HG02763 (cell line): ENCODE data around the gene VSIG4.

Experiments
- ATAC-seq: cut with Tn5 transposase; IDR thresholded peaks from one replicate; pipeline ENCODE4 v1.9.1; 2021; ENCODE audit warnings: mild to moderate bottlenecking, moderate library complexity; ENCODE audit not compliant: unreplicated experiment

Gene VSIG4

GRCh38 chrX:66009231-66009845 is 30.5 kb downstream of the VSIG4 start:
- ATAC-seq, result no peak

DNA sequence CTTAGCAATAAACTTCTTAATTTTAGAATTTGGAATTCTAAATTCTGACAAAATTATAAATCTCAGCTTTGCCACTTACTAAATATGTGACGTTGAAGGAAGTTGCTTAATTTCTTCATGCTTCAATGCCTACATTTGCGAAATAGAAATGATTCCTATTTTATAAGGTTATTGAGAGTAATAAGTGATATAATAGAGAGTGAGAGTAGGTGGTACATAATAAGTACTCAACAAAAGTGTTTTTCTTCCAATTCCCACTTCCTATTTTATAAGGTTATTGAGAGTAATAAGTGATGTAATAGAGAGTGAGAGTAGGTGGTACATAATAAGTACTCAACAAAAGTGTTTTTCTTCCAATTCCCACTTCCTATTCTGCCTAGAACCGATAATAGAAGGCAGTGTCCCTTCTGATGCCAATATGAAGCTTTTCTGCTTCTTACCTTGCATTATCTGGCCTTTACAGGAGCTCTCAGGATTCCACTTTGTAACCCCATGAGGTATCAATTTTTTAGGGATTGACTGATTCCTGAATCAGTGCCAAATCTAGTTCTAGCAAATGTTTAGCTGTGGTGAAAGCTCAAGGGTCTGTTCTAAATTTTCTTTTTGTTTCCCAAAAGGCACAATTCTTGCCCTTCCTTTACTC is 31.4 kb downstream of the VSIG4 start:
- ATAC-seq, result no peak

DNA sequence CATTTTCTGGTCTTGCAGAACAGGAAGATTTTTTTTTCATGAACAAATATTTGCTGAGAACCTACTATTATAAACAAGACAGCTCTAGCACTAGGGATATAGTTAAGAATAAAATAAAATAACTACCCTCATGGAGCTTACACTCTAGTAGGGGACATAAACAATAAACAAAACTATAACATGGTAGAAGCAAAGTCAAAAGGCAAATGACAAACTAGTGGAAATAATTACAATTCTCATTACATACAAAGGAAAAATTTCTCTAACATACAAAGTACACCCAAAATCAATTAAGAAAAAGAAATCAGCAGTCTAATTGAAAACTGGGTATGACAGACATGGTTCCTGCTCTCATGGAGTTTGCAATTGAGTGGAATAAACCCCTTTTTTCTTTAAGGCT is 32.0 kb downstream of the VSIG4 start:
- ATAC-seq, result no peak

DNA sequence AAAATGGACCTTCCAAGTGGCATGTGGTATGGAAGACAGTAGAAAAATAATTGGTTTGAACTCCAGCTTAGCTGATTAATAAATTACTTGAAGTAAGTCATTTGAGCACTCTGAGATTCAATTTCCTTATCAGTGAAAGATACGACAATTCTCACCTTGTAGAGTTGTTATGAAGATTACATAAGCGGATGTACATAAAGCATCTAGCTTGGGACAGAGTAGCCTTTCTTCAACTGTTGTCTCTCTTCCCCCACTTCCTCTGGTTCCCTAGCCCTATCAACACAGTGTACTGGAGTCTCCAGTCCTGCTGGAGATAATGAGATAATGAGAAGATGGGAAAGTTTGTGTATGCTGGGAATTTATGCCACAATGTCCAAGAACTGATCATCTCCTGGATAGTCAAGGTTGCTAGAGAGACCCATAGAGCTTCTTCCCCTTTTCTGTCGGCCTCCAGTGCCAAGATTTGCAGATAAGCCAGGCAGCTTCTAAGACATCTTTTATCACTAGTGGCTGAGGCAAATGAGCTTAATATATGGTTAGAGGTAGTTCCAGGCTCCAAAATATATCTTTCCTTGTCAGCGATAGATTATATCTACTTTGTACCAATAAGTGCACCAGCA is 33.9 kb downstream of the VSIG4 start:
- ATAC-seq, result no peak

- ATAC-seq, result no peak
Observed at GRCh38 chrX:66004928-66005829, 34.7 kb downstream of the VSIG4 start.

GRCh38 chrX:66002824-66003680 is 36.8 kb downstream of the VSIG4 start:
- no peak for ATAC-seq

DNA sequence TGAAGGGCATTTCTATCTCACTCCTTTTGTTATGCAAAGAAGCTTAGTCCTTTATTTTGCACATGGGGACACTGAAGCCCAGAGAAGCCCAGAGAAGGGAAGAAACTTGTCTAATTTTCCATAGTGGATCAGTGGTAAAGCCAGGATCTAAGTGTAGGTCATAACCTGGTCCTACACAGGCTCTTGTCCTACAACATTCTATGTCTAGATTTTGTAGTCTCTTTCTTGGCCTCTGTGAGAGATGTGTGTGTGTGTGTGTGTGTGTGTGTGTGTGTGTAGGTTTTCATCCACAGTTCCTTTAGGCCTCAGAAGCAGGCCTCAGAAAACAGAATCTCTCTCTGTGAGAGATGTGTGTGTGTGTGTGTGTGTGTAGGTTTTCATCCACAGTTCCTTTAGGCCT is 38.3 kb downstream of the VSIG4 start:
- ATAC-seq, result no peak

DNA sequence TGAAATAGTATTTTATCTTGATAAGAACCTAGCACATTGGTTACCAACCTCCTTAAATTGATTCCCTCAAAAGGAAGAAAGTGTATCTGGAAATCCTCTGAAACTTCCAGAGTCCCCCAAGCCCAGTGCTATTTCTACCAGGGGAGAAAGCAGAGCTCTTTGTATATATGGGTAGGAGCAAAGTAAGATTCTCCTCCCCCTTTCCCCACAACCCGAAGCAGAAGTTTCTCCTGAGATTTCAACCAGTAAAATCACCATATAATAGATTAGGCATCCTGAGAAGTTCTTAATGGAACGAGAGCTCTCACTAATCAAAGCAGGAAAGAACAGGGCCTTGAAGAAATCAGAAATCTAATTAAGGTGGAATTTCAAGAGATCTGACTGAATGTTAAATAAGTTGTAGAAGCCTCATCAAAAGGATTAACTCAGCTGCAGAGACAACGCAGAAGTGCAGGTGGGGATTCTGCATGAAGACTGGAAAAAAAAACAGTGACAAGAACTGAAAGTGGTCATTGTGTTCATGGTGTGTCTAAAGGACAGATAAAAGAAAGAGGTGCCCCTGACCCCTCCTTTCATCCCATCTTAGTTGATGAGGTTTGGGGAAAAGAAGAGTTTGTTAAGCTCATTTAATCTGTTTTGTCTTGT is 39.1 kb downstream of the VSIG4 start:
- no peak for ATAC-seq

- no peak for ATAC-seq
Observed at GRCh38 chrX:66000178-66000577, 39.7 kb downstream of the VSIG4 start.

GRCh38 chrX:65999563-66000148 is 40.2 kb downstream of the VSIG4 start:
- no peak for ATAC-seq

- ATAC-seq, result no peak
Observed at GRCh38 chrX:65999029-65999562, 40.8 kb downstream of the VSIG4 start.

DNA sequence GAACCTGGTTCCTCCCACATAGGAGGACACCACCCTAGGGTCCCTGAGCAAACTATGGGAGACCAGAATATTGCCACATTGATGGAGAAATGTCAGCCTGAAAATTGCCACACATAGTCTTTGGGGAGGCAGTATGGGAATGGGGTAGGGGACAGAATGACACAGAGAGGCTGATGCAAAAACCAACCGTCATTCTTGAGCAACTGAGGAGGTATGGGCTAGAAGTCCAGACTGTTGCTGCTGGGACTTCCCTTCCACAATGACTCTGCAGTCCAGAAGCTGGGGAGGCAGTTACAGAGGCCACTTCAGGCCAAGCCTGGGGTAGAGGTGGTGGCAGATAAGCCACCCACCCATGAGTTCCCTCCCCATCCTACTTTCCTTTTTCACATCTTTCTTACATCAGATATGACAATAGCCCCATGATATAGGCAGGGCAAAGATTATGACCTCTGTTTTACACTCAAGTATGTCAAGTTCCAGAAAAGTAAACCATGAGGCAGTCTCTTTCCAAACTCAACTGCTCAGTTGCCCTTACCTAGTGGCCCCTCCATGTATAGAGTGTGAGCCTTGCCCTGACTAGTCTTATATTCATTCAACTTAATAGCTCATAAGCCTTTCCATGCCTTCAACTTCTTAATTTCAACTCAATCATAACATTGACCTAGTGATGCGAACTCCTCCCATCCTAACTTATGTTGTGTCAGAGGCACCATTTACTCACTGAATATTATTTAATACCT is 41.7 kb downstream of the VSIG4 start:
- ATAC-seq, result no peak

- no peak for ATAC-seq
Observed at GRCh38 chrX:65994519-65995506, 45.1 kb downstream of the VSIG4 start.

DNA sequence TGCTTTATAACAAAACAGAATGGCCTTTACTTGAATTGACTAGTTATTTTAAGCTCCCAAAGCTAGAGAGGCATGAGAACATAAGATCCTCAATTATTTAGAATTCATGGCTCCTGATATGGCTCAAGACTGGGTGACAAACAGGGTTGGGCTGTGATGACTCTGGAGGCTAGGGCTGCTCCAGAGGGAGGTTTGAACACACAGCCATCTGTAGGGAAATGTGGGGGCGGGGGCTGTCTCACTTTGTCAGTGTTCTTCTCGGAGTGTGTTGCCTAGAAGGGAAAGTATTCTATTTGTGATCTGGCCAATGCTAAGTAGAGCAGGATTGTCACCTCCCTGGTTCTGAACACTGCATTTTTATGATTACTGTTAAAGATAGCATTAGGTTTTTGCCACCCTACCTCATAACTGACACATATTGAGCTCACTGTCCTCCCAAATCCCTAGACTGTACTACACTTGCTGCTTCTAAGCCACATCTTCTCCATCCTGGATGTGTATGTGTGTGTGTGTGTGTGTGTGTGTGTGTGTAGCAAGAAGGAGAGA is 45.9 kb downstream of the VSIG4 start:
- no peak for ATAC-seq

GRCh38 chrX:65993332-65993731 is 46.5 kb downstream of the VSIG4 start:
- no peak for ATAC-seq

DNA sequence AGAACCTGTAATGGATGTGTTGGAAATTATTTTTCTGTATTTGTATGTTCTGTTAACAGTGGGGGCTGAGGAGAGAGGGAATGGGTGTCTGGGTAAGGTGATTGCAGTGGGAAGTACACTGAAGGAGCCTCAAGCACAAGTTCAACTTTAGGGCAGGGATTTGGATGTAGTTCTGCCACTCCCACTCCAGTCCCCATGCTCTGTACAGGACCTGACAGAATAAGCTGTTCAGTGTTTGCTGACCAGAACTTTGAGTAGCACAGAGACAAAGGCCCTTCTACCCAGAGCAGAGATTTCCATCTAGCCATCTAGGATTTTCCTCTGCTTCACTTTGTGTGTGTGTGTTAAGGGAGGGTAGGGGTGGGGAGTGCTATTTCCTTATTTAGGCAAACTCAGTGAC is 49.2 kb downstream of the VSIG4 start:
- ATAC-seq, result no peak

- no peak for ATAC-seq
Observed at GRCh38 chrX:65987811-65988210, 52.1 kb downstream of the VSIG4 start.
